ENCODE data around the gene TRIM60.

DNA sequence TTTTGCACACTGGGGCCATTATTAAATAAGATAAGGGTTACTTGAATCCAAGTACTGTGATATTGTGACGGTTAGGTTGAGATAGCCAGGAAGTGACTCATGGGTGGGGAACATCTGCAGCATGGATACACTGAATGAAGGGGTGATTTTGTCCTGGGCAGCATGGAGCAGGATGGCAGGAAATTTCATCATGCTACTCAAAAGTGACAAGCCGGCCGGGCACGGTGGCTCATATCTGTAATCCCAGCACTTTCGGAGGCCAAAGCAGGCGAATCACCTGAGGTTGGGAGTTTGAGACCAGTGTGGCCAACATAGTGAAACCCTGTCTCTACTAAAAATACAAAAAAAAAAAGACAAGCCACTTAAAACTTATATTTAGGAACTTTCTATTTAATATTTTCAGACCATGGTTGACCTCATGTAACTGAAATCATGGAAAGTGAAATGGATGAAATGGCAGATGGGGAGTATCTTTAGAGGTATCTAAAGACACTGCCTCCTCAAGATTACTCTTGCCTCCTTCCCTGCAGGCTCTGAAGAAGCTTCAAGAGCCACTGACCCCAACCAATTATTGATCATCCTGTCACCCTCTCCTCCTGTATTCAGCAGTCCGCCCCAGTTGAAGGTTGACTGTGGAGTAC, 3.9 kb upstream of the TRIM60 start:
- no peak for TF ChIP-seq POLR2AphosphoS5 (IDR thresholded peaks at IDR 0.05; ENCODE audit: low read depth, low read length)
- no peak for TF ChIP-seq FOXP2 (optimal IDR thresholded peaks at IDR 0.05; ENCODE audit: borderline replicate concordance, extremely low read depth, extremely low read length, insufficient read depth)
- TF ChIP-seq TAF1 (IDR thresholded peaks at IDR 0.05; ENCODE audit: borderline replicate concordance, insufficient read depth, low read length), result no peak

Measured in PFSK-1 (cell line).